GM18867 (cell line): ENCODE results near the gene RNF141.
A peak's percentile ranks its signal among the peaks of the same experiment; 100 is the strongest.

Experiments
- ATAC-seq: cut with Tn5 transposase; IDR thresholded peaks from one replicate; pipeline ENCODE4 v1.9.1; 2021; ENCODE audit warnings: mild to moderate bottlenecking, moderate library complexity; ENCODE audit not compliant: unreplicated experiment

RNF141 gene

GRCh38 chr11:10561043-10561818 is 20.2 kb upstream of the RNF141 start:
- ATAC-seq, result no peak

GRCh38 chr11:10558288-10558687 is 17.3 kb upstream of the RNF141 start:
- no peak for ATAC-seq

GRCh38 chr11:10556590-10556989 is 15.6 kb upstream of the RNF141 start:
- ATAC-seq, result no peak

GRCh38 chr11:10551845-10552352 is 10.9 kb upstream of the RNF141 start:
- no peak for ATAC-seq

GRCh38 chr11:10551290-10551592 is 10.3 kb upstream of the RNF141 start:
- no peak for ATAC-seq

GRCh38 chr11:10550503-10551289 is 9.7 kb upstream of the RNF141 start:
- ATAC-seq, result no peak

GRCh38 chr11:10544491-10545465 is 3.8 kb upstream of the RNF141 start:
- ATAC-seq, result no peak

GRCh38 chr11:10543782-10544181 is 2.8 kb upstream of the RNF141 start:
- ATAC-seq, result no peak

GRCh38 chr11:10542776-10543175 is 1.8 kb upstream of the RNF141 start:
- no peak for ATAC-seq

GRCh38 chr11:10541561-10541930 is 559 bp upstream of the RNF141 start:
- no peak for ATAC-seq

- ATAC-seq, result peak; percentile 25
These were observed 457 bp downstream of the RNF141 start for GRCh38 chr11:10540546-10540914.

GRCh38 chr11:10539339-10539738 is 1.6 kb downstream of the RNF141 start:
- no peak for ATAC-seq

GRCh38 chr11:10538924-10539323 is 2.1 kb downstream of the RNF141 start:
- ATAC-seq, result no peak

GRCh38 chr11:10537600-10537999 is 3.4 kb downstream of the RNF141 start:
- no peak for ATAC-seq

GRCh38 chr11:10534316-10534715 is 6.7 kb downstream of the RNF141 start:
- ATAC-seq, result no peak

- ATAC-seq, result no peak
These were observed 7.7 kb downstream of the RNF141 start for GRCh38 chr11:10533323-10533722.

- ATAC-seq, result no peak
These were observed 8.5 kb downstream of the RNF141 start for GRCh38 chr11:10532526-10532925.

- ATAC-seq, result no peak
These were observed 11.7 kb downstream of the RNF141 start for GRCh38 chr11:10529279-10529678.

- no peak for ATAC-seq
These were observed 12.9 kb downstream of the RNF141 start for GRCh38 chr11:10528121-10528520.

GRCh38 chr11:10526974-10527918 is 13.7 kb downstream of the RNF141 start:
- peak; percentile 42 for ATAC-seq
